ENCODE measurements around the gene TPCN2.

DNA sequence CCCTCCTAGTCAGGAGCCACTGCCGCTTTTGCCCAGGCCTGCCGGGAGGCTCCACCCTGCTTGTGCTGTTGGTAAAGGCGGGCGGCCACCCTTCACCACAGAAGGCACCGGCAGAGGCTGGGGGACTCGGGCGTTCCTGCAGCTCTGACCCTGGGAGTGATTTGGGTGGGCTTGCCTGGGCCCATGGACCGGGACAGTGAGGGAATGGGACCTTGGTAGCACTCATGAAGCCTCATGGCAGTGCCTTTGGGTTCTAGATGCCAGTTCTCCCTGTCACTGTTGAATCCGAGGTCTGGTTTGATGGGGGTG is 4.4 kb downstream of the TPCN2 start:
- TF ChIP-seq, protein P1, sequence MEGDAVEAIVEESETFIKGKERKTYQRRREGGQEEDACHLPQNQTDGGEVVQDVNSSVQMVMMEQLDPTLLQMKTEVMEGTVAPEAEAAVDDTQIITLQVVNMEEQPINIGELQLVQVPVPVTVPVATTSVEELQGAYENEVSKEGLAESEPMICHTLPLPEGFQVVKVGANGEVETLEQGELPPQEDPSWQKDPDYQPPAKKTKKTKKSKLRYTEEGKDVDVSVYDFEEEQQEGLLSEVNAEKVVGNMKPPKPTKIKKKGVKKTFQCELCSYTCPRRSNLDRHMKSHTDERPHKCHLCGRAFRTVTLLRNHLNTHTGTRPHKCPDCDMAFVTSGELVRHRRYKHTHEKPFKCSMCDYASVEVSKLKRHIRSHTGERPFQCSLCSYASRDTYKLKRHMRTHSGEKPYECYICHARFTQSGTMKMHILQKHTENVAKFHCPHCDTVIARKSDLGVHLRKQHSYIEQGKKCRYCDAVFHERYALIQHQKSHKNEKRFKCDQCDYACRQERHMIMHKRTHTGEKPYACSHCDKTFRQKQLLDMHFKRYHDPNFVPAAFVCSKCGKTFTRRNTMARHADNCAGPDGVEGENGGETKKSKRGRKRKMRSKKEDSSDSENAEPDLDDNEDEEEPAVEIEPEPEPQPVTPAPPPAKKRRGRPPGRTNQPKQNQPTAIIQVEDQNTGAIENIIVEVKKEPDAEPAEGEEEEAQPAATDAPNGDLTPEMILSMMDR (IDR thresholded peaks at IDR 0.05), result no peak
- TF ChIP-seq POLR2AphosphoS5 (IDR thresholded peaks at IDR 0.05), result no peak

Data from esophagus muscularis mucosa (tissue), 3 donors.